GM19438 (cell line): ENCODE data around the gene VSTM4.

Source experiments
- ATAC-seq: cut with Tn5 transposase; IDR thresholded peaks from one replicate; pipeline ENCODE4 v1.9.1; 2021; ENCODE audit warnings: low read depth; ENCODE audit not compliant: unreplicated experiment

VSTM4 gene

DNA sequence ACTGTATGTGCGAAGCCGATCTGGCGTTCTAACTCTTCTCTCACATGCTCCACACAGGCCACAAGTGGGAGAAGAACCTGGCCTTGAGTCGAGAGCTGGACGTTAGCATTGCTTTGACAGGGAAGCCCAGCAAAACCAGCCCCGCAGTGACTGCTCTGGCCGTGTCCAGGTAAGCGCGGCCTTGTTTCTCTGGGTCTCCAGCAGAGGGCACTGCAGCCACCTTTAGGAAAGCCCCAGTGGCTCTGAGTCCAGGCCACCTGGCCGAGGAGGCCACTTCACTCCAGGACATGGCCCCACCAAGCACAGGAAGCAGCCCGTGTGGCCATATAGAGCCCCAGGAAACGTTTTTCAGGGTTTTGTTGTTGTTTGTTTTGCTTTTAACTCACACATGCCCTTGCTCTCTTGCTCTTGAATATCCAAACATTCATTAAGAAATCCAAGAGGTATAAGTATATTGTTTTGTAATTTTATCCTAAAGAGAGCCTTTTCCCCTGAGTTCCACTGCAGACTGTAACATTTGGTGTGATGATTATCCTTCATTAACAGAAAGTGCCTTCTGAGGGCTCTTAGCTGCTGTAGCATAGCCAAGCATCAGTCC, 133.9 kb downstream of the VSTM4 start:
- no peak for ATAC-seq

DNA sequence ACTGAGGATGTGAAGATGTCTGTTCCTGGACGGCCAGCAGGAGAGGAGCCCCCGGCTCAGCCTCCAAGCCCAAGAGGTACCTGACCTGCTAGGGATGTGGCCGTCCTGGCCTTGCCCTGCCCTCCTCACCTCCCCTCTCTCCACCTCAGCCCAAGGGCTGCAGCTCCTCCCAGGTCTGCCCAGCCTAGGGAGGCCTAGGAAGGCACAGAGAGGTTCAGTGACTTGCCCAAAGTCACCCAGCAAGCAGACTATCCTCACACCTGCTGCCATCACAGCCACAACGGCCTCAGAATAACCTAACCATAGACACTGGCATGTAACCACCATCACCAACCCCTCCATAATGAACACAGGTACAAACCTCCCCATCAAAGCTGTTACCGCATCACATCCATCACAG, 137.0 kb downstream of the VSTM4 start:
- ATAC-seq = no peak

DNA sequence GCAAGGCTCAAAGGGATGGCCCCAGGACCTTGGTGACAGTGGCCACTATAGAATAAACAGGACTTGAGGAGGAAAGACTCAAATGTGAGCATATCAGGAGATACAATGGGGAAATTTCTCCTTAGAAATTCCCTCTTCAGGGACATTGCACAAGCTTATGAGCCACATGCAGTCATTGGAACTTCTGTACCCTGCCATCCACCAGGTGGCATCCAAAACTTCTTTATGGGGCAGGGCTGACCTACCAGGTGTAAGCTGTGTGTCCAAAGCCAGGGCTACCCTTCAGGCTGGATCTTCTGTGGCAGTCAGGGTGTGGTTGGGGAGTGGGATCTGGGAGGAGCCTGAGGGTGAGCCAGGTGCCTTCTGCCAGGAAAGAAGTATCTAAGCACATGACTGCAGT, 139.1 kb downstream of the VSTM4 start:
- ATAC-seq = no peak

DNA sequence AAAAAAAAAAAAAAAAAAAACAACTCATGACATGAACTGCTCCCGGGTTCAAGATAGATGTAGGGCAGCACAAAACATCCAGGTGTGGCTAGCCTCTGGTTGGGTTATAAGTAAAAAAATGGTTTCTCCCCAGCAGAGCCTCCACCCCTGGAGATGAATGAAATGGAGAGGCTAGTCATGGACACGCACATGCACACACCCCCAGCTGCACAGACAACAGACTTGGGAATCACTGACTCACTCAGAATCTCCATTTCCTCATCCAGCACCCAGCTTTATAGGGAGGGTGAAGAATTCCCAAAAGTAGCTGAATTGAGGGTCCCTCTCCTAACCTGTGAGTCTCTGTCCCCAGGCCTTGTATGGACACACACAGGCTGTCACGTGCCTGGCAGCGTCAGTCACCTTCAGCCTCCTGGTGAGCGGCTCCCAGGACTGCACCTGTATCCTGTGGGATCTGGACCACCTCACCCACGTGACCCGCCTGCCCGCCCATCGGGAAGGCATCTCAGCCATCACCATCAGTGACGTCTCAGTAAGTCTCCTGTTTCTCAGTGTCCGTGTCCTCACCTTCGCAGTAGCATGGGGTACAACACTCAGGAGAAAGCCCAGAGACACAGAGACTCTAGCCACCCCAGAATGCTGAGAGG, 140.7 kb downstream of the VSTM4 start:
- ATAC-seq = no peak

DNA sequence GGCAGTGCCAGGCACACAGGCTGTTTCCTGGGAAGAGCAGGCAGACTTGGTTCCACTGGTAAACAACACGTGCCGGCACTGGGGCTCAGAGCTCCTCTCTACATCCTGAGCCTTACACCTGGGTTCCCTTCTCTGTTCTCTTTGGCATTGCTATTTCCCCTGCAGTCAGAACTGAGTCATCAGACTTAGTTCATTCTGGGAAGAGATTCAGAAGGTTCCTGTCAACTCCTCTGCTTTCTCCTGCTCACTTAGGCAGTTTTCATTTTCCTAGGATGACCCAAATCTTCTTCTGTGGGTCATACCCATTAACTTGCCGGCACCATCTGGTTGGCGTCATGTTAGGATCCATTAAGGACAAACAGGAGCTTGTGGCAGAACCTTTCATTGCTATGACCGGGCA, 142.3 kb downstream of the VSTM4 start:
- ATAC-seq = no peak

DNA sequence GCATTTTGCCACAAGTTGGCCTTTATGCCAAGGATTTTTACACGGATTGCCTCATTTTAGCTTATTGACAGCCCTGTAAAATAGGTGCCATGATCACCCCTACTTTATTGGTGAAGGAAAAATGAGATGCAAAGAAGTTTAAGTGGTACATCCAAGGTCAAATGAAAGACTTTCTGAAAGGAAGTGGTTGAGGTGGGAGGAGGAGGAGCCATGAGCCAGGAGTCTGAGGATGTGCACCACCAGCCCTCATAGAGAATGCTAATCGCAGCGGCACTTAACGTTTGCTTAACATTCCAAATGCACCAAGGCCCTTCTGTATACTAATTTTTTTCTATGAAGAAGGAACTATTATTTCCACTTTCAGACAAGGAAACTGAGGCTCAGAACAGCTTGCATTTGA, 144.7 kb downstream of the VSTM4 start:
- ATAC-seq = no peak

DNA sequence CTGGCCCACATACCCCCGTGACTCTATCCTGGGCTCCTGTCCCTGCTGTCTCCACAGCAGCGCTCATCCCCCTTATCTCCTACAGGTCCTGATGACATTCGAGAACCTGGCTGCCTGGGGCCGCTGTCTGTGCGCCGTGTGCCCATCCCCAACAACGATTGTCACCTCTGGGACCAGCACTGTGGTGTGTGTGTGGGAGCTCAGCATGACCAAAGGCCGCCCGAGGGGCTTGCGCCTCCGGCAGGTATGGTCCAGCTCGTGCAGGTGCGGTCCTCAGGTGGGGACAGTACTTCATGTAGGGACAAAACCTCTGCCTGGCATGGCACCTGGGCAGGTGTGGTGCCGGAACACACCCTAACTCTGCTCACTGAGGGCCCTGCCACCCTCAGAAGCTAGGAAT, 145.3 kb downstream of the VSTM4 start:
- no peak for ATAC-seq

DNA sequence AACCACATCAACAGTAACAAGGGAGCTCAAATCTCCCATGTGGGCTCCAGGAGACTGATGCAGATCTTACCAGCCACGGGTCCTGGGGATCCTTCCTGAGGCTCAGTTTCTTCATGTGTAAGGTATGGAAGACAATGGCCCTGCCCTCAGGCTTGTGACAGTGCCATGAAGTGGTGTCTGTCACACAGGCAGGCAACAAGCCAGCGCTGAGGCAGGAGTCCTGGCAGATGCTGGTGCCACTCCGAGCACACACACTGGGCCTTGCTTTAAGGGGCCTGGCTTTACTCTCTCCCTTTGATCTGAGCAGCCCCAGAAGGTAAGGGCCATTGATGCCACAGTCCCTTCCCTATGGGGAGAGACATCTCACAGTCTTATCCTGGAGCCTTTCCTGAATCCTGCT, 147.3 kb downstream of the VSTM4 start:
- ATAC-seq = no peak

DNA sequence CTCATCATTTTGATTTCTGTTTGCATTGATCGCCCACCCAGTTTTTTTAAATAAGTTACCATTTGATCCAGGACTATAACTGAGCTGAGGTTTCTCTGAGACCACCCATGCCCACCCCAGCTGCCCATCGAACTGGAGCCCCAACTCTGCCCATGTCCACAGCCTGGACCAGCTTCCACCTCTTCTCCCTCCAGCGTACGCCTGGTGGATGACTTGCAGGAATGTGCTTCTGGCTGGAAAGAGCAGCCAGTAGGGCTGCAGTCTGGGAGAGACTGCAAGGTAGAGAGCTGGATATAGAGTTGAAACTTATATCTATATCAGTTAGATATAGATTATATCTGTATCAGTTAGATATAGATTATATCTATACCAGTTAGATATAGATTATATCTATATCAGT, 149.9 kb downstream of the VSTM4 start:
- ATAC-seq = no peak
